Measurements from ENCODE around the gene GJD4.

Gene GJD4

GRCh38 chr10:35636956-35637355, 31.8 kb downstream of the GJD4 start:
- no peak for DNase-seq (ENCODE audit: low read depth)
- H3K4me3 ChIP-seq (ENCODE audit: low read depth, low read length), result no peak overlapping the region
- TF ChIP-seq CTCF (IDR thresholded peaks at IDR 0.05; ENCODE audit: low read depth, low read length) (no peak), MYC (IDR thresholded peaks at IDR 0.05; ENCODE audit: low read depth, low read length) (no peak), MAX (IDR thresholded peaks at IDR 0.05; ENCODE audit: low read depth, low read length) (no peak), POLR2A (IDR thresholded peaks at IDR 0.05; ENCODE audit: extremely low read depth, insufficient read length) (no peak)

- no peak for DNase-seq (ENCODE audit: low read depth)
- no peak overlapping the region for H3K4me3 ChIP-seq (ENCODE audit: low read depth, low read length)
- no peak for TF ChIP-seq MYC (IDR thresholded peaks at IDR 0.05; ENCODE audit: low read depth, low read length)
- no peak for TF ChIP-seq CTCF (IDR thresholded peaks at IDR 0.05; ENCODE audit: low read depth, low read length)
- no peak for TF ChIP-seq POLR2A (IDR thresholded peaks at IDR 0.05; ENCODE audit: extremely low read depth, insufficient read length)
- no peak for TF ChIP-seq MAX (IDR thresholded peaks at IDR 0.05; ENCODE audit: low read depth, low read length)
Observed at GRCh38 chr10:35637462-35637861, 32.3 kb downstream of the GJD4 start.

- TF ChIP-seq POLR2A (IDR thresholded peaks at IDR 0.05; ENCODE audit: extremely low read depth, insufficient read length), result no peak
- no peak for TF ChIP-seq MYC (IDR thresholded peaks at IDR 0.05; ENCODE audit: low read depth, low read length)
- no peak for DNase-seq (ENCODE audit: low read depth)
- H3K4me3 ChIP-seq (ENCODE audit: low read depth, low read length), result no peak overlapping the region
Observed at GRCh38 chr10:35638101-35638500, 33.0 kb downstream of the GJD4 start.

GRCh38 chr10:35639021-35639727, 34.0 kb downstream of the GJD4 start:
- no peak overlapping the region for H3K4me3 ChIP-seq (ENCODE audit: low read depth, low read length)
- TF ChIP-seq MAX (IDR thresholded peaks at IDR 0.05; ENCODE audit: low read depth, low read length), result no peak
- no peak for DNase-seq (ENCODE audit: low read depth)

- H3K4me3 ChIP-seq (ENCODE audit: low read depth, low read length), result no peak overlapping the region
- no peak for DNase-seq (ENCODE audit: low read depth)
- TF ChIP-seq POLR2A (IDR thresholded peaks at IDR 0.05; ENCODE audit: extremely low read depth, insufficient read length), result no peak
- no peak for TF ChIP-seq CTCF (IDR thresholded peaks at IDR 0.05; ENCODE audit: low read depth, low read length)
- TF ChIP-seq MYC (IDR thresholded peaks at IDR 0.05; ENCODE audit: low read depth, low read length), result no peak
- TF ChIP-seq MAX (IDR thresholded peaks at IDR 0.05; ENCODE audit: low read depth, low read length), result no peak
Observed at GRCh38 chr10:35639728-35640401, 34.7 kb downstream of the GJD4 start.

GRCh38 chr10:35640474-35640873, 35.3 kb downstream of the GJD4 start:
- no peak overlapping the region for H3K4me3 ChIP-seq (ENCODE audit: low read depth, low read length)
- no peak for TF ChIP-seq MYC (IDR thresholded peaks at IDR 0.05; ENCODE audit: low read depth, low read length)
- no peak for TF ChIP-seq MAX (IDR thresholded peaks at IDR 0.05; ENCODE audit: low read depth, low read length)
- no peak for TF ChIP-seq POLR2A (IDR thresholded peaks at IDR 0.05; ENCODE audit: extremely low read depth, insufficient read length)
- DNase-seq (ENCODE audit: low read depth), result no peak

- no peak for TF ChIP-seq MYC (IDR thresholded peaks at IDR 0.05; ENCODE audit: low read depth, low read length)
- no peak for TF ChIP-seq POLR2A (IDR thresholded peaks at IDR 0.05; ENCODE audit: extremely low read depth, insufficient read length)
- TF ChIP-seq MAX (IDR thresholded peaks at IDR 0.05; ENCODE audit: low read depth, low read length), result no peak
- TF ChIP-seq CTCF (IDR thresholded peaks at IDR 0.05; ENCODE audit: low read depth, low read length), result no peak
- H3K4me3 ChIP-seq (ENCODE audit: low read depth, low read length), result no peak overlapping the region
- DNase-seq (ENCODE audit: low read depth), result no peak
Observed at GRCh38 chr10:35640951-35641675, 36.0 kb downstream of the GJD4 start.
